ENCODE data around the gene WDR45B.
"Not testable (repeated sequence)": the region's sequence is repeated elsewhere in the genome, so short reads cannot be mapped to it uniquely, and the experiment has no call there.

WDR45B gene

GRCh38 chr17:82585935-82586575 lies 62.2 kb downstream of the WDR45B start:
- peak; percentile 72 for DNase-seq (ENCODE audit: low spot score)

- no peak for DNase-seq (ENCODE audit: low spot score)
Measured at GRCh38 chr17:82583720-82584234, 64.5 kb downstream of the WDR45B start.

- DNase-seq (ENCODE audit: low spot score) = no peak
Measured at GRCh38 chr17:82582709-82583108, 65.5 kb downstream of the WDR45B start.

GRCh38 chr17:82582213-82582612 lies 66.0 kb downstream of the WDR45B start:
- no peak for DNase-seq (ENCODE audit: low spot score)

GRCh38 chr17:82579969-82580368 lies 68.3 kb downstream of the WDR45B start:
- DNase-seq (ENCODE audit: low spot score) = not testable (repeated sequence)

- no peak for DNase-seq (ENCODE audit: low spot score)
Measured at GRCh38 chr17:82577300-82577699, 70.9 kb downstream of the WDR45B start.

- DNase-seq (ENCODE audit: low spot score) = not testable (repeated sequence)
Measured at GRCh38 chr17:82575581-82576221, 72.5 kb downstream of the WDR45B start.

- DNase-seq (ENCODE audit: low spot score) = no peak
Measured at GRCh38 chr17:82574041-82574440, 74.2 kb downstream of the WDR45B start.

- no peak for DNase-seq (ENCODE audit: low spot score)
Measured at GRCh38 chr17:82571855-82572254, 76.4 kb downstream of the WDR45B start.

- no peak for DNase-seq (ENCODE audit: low spot score)
Measured at GRCh38 chr17:82570277-82570676, 78.0 kb downstream of the WDR45B start.

- DNase-seq (ENCODE audit: low spot score) = no peak
Measured at GRCh38 chr17:82569621-82570020, 78.6 kb downstream of the WDR45B start.

GRCh38 chr17:82568997-82569393 lies 79.2 kb downstream of the WDR45B start:
- DNase-seq (ENCODE audit: low spot score) = no peak

GRCh38 chr17:82567286-82567685 lies 81.0 kb downstream of the WDR45B start:
- no peak for DNase-seq (ENCODE audit: low spot score)

GRCh38 chr17:82566129-82566960 lies 81.9 kb downstream of the WDR45B start:
- DNase-seq (ENCODE audit: low spot score) = no peak

- DNase-seq (ENCODE audit: low spot score) = no peak
Measured at GRCh38 chr17:82565551-82565950, 82.7 kb downstream of the WDR45B start.

Small RNAs within 50 kb of the gene (small RNA-seq; reads per million reads assigned to genes)
- 0 reads per million in 2 experiments for gene MIR4525
